GM18526 (cell line): ENCODE data around the gene CDCA8.

Source experiments
- POLR2A ChIP-seq: IDR thresholded peaks from 3 replicates; pipeline ENCODE4 v1.6.1; 2011; ENCODE audit not compliant: insufficient read length; ENCODE audit errors: extremely low read depth

CDCA8 gene

GRCh38 chr1:37732111-37732780, 39.9 kb downstream of the CDCA8 start:
- no peak for TF ChIP-seq POLR2A

- TF ChIP-seq POLR2A, result no peak
Measured at GRCh38 chr1:37734629-37735591, 42.6 kb downstream of the CDCA8 start.

- TF ChIP-seq POLR2A, result no peak
Measured at GRCh38 chr1:37739222-37739621, 46.9 kb downstream of the CDCA8 start.

GRCh38 chr1:37741130-37741529, 48.8 kb downstream of the CDCA8 start:
- TF ChIP-seq POLR2A, result no peak

- TF ChIP-seq POLR2A, result no peak
Measured at GRCh38 chr1:37741662-37742061, 49.3 kb downstream of the CDCA8 start.

- TF ChIP-seq POLR2A, result no peak
Measured at GRCh38 chr1:37746806-37747205, 54.5 kb downstream of the CDCA8 start.

- no peak for TF ChIP-seq POLR2A
Measured at GRCh38 chr1:37748565-37748964, 56.2 kb downstream of the CDCA8 start.

- no peak for TF ChIP-seq POLR2A
Measured at GRCh38 chr1:37752213-37752582, 59.9 kb downstream of the CDCA8 start.

- TF ChIP-seq POLR2A, result no peak
Measured at GRCh38 chr1:37752583-37753471, 60.5 kb downstream of the CDCA8 start.

GRCh38 chr1:37753473-37754321, 61.4 kb downstream of the CDCA8 start:
- TF ChIP-seq POLR2A, result no peak

GRCh38 chr1:37755290-37755689, 63.0 kb downstream of the CDCA8 start:
- no peak for TF ChIP-seq POLR2A

GRCh38 chr1:37755951-37756560, 63.7 kb downstream of the CDCA8 start:
- TF ChIP-seq POLR2A, result no peak
